Measurements from ENCODE around the gene KTN1.
A peak's percentile ranks its signal among the peaks of the same experiment; 100 is the strongest.

Gene KTN1

DNA sequence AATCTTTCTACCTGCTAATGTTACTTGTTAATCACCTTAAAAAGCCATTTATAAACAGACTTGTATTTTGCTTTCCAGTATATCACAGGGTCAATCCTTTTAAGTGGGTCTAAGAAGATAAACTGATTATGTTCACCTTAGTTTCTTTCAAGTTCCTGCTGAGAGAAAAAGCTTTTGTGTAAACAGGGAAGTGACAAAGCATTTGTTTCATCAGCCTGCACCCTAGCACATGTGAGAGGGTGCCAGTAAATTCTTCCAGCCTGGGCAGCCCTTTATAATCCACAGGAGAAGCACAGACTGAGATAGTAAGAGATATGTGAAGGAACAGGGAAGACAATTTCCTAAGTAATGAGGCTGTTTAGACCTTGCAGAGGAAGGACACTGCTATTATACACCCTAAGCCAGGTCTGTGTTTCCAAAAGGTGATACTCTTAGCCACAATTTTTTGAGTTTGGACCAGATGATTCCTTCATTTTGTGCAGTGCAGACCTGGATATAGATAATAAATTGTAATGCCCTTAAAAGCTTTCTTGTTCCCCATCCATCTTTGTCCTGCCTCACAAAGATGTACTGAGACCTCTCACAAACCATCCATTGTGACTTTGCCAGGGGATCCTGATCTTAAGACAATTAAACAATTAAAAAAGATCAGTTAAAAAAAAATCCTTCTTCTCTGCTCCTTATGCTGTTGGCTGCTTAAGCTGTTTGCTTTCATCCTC is 150.7 kb downstream of the KTN1 start:
- Histone ChIP-seq H3K4me1 (no peaks in the 10 kb centered on the region), H3K4me3 (ENCODE audit: low read depth, low read length) (no peak overlapping the region), H3K9me3 (ENCODE audit: control insufficient read depth, low read length) (no peaks in the 10 kb centered on the region), H3K9ac (no peak overlapping the region), H3K27ac (no peak overlapping the region), H3K4me2 (ENCODE audit: low read length) (no peak overlapping the region), H2AFZ (no peak overlapping the region), H3K36me3 (ENCODE audit: control insufficient read depth, insufficient read depth, low read length) (no peaks in the 10 kb centered on the region), H3K79me2 (no peaks in the 10 kb centered on the region), H3K27me3 (ENCODE audit: control insufficient read depth, insufficient read depth, low read length) (no peaks in the 10 kb centered on the region)
- TF ChIP-seq, protein P1, sequence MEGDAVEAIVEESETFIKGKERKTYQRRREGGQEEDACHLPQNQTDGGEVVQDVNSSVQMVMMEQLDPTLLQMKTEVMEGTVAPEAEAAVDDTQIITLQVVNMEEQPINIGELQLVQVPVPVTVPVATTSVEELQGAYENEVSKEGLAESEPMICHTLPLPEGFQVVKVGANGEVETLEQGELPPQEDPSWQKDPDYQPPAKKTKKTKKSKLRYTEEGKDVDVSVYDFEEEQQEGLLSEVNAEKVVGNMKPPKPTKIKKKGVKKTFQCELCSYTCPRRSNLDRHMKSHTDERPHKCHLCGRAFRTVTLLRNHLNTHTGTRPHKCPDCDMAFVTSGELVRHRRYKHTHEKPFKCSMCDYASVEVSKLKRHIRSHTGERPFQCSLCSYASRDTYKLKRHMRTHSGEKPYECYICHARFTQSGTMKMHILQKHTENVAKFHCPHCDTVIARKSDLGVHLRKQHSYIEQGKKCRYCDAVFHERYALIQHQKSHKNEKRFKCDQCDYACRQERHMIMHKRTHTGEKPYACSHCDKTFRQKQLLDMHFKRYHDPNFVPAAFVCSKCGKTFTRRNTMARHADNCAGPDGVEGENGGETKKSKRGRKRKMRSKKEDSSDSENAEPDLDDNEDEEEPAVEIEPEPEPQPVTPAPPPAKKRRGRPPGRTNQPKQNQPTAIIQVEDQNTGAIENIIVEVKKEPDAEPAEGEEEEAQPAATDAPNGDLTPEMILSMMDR (IDR thresholded peaks at IDR 0.05) = no peak

DNA sequence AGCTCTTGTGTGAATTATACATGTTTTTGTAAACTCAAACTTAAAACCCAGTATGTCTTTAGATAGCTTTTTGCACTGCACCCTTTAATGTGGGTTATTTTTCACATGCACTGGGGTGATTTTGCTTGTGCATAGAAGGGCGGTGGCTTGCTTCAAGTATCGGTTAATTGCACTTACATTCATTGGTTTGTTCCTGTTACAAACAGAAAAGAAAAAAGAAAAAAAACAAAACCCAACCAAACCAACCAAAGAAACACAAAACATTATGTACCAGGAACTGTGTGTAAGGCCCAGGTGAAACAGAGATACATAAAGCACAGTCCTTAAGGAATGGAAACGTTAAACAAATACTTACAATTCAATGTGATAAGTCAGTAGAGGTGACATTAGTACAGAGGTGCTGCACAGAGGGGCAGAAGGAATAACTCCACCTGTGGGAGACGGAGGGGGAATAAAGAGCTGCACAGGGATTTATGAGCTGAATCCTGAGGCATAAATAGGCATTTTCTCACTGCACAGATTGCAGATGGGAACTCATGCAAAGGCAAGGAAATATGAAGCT is 151.4 kb downstream of the KTN1 start:
- TF ChIP-seq, protein P1 (IDR thresholded peaks at IDR 0.05) = no peak
- no peak overlapping the region for H3K4me3 ChIP-seq (ENCODE audit: low read depth, low read length)
- H3K27ac ChIP-seq = no peak overlapping the region

DNA sequence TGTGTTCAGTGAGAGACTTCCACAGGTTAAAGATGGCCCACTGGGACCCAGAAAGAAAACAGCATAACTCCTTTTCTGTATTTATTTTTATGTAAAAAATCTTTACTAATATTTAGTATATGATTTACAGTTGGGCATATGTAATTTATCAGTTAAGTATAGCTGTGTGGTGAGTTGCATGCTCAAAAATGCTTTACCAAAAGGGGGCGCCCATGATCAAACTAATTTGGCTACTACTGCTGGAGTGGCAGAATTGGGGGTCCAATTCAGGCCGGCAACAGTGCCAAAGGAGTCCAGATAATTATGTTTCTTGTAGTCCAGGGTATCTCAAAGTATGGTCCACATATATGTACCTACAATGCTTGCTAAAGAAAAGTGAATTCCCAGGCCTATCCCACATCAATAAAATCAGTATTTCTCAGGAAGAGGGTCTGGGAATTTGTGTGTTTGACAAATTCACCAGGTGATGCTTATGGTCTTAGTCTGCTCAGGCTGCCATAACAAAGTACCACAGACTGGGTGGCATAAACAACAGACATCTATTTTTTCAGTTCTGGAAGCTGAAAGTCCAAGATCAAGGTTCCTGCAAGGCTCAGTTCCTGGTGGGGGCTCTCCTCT is 152.0 kb downstream of the KTN1 start:
- no peak overlapping the region for H3K9ac ChIP-seq
- TF ChIP-seq, protein P1 (IDR thresholded peaks at IDR 0.05) = peak; percentile 34
- no peaks in the 10 kb centered on the region for H3K4me1 ChIP-seq
- H2AFZ ChIP-seq = no peak overlapping the region
- no peak overlapping the region for H3K27ac ChIP-seq
- no peaks in the 10 kb centered on the region for H3K79me2 ChIP-seq
- no peak overlapping the region for H3K4me2 ChIP-seq (ENCODE audit: low read length)
- no peaks in the 10 kb centered on the region for H3K9me3 ChIP-seq (ENCODE audit: control insufficient read depth, low read length)
- H3K27me3 ChIP-seq (ENCODE audit: control insufficient read depth, insufficient read depth, low read length) = no peaks in the 10 kb centered on the region
- no peak overlapping the region for H3K4me3 ChIP-seq (ENCODE audit: low read depth, low read length)
- H3K36me3 ChIP-seq (ENCODE audit: control insufficient read depth, insufficient read depth, low read length) = no peaks in the 10 kb centered on the region

More for the DNA sequence above, 151.4 kb downstream of the KTN1 start:
- no peak overlapping the region for H2AFZ ChIP-seq
- H3K36me3 ChIP-seq (ENCODE audit: control insufficient read depth, insufficient read depth, low read length) = no peaks in the 10 kb centered on the region
- no peaks in the 10 kb centered on the region for H3K79me2 ChIP-seq
- H3K9ac ChIP-seq = no peak overlapping the region
- H3K4me2 ChIP-seq (ENCODE audit: low read length) = no peak overlapping the region
- no peaks in the 10 kb centered on the region for H3K9me3 ChIP-seq (ENCODE audit: control insufficient read depth, low read length)
- H3K27me3 ChIP-seq (ENCODE audit: control insufficient read depth, insufficient read depth, low read length) = no peaks in the 10 kb centered on the region
- H3K4me1 ChIP-seq = no peaks in the 10 kb centered on the region

DNA sequence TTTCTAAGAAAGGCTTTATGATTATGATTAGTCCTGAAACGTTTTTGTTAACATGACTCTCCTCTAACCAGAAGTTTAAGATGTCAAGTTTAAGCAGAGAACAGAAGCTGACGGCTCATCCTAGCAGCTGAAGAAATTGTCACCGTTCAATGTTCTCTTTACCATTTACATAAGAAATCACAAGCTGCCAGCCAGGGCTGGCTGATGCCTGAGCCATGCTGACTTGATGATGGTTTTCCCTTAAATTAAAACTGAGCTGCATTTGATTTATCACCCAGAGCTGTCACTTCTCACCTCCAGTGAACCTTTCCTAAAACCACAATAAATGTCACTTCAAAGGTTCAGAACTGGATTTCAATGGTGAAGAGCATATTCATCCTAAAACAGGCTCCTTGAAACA is 153.6 kb downstream of the KTN1 start:
- Histone ChIP-seq H3K4me1 (no peaks in the 10 kb centered on the region), H3K9me3 (ENCODE audit: control insufficient read depth, low read length) (no peaks in the 10 kb centered on the region)
- TF ChIP-seq, protein P1 (IDR thresholded peaks at IDR 0.05) = no peak

More for the DNA sequence above, 153.6 kb downstream of the KTN1 start:
- no peak overlapping the region for H3K27ac ChIP-seq
- no peaks in the 10 kb centered on the region for H3K36me3 ChIP-seq (ENCODE audit: control insufficient read depth, insufficient read depth, low read length)
- no peaks in the 10 kb centered on the region for H3K79me2 ChIP-seq
- no peak overlapping the region for H3K9ac ChIP-seq
- no peak overlapping the region for H2AFZ ChIP-seq
- no peak overlapping the region for H3K4me3 ChIP-seq (ENCODE audit: low read depth, low read length)
- no peak overlapping the region for H3K4me2 ChIP-seq (ENCODE audit: low read length)
- H3K27me3 ChIP-seq (ENCODE audit: control insufficient read depth, insufficient read depth, low read length) = no peaks in the 10 kb centered on the region

Measured in parathyroid adenoma (tissue), 2 donors.